Effector memory CD4-positive, alpha-beta T cell (primary cell): ENCODE data around the gene FAM83F.
"Not testable (repeated sequence)": the region's sequence is repeated elsewhere in the genome, so short reads cannot be mapped to it uniquely, and the experiment has no call there.

Experiments used
- DNase-seq, 3 donors: peaks; one replicate each; pipeline ENCODE4 v3.0.0-alpha.2; 2020
- H3K27ac ChIP-seq: 2 replicates; pipeline ENCODE4 v1.7.0; 2013; ENCODE audit warnings: mild to moderate bottlenecking, low read length, moderate library complexity; ENCODE audit not compliant: insufficient read depth, poor library complexity, severe bottlenecking
- H3K27me3 ChIP-seq: replicated peaks from 2 replicates; pipeline ENCODE4 v1.7.0; 2013; ENCODE audit warnings: mild to moderate bottlenecking, low read length; ENCODE audit not compliant: insufficient read depth, control insufficient read depth, poor library complexity, severe bottlenecking
- H3K36me3 ChIP-seq: 2 replicates; pipeline ENCODE4 v1.7.0; 2013; ENCODE audit warnings: mild to moderate bottlenecking, low read length, moderate library complexity; ENCODE audit not compliant: control insufficient read depth, insufficient read depth
- H3K4me1 ChIP-seq: 2 replicates; pipeline ENCODE4 v1.7.0; 2013; ENCODE audit warnings: low read length, mild to moderate bottlenecking; ENCODE audit not compliant: control insufficient read depth, insufficient read depth, poor library complexity, severe bottlenecking
- H3K4me3 ChIP-seq: 2 replicates; pipeline ENCODE4 v1.7.0; 2013; ENCODE audit warnings: low read length, low read depth, mild to moderate bottlenecking; ENCODE audit not compliant: insufficient read depth, poor library complexity, severe bottlenecking
- H3K9me3 ChIP-seq: 2 replicates; pipeline ENCODE4 v1.7.0; 2013; ENCODE audit warnings: mild to moderate bottlenecking, low read length, moderate library complexity; ENCODE audit not compliant: control insufficient read depth

Gene FAM83F

GRCh38 chr22:39992088-39992826 is 2.5 kb upstream of the FAM83F start:
- Histone ChIP-seq H3K36me3 (no peaks in the 10 kb centered on the region), H3K4me1 (peaks cover 12% of the 10 kb centered on the region), H3K4me3 (no peak overlapping the region), H3K27ac (no peak overlapping the region), H3K9me3 (no peaks in the 10 kb centered on the region), H3K27me3 (peaks cover 10% of the 10 kb centered on the region)
- DNase-seq, result no peak

- not testable (repeated sequence) for H3K36me3 ChIP-seq, DNase-seq, H3K27ac ChIP-seq, H3K9me3 ChIP-seq, H3K4me3 ChIP-seq
- Histone ChIP-seq H3K27me3 (peaks cover 10% of the 10 kb centered on the region), H3K4me1 (peaks cover 12% of the 10 kb centered on the region)
Measured at GRCh38 chr22:39992894-39993293, 1.9 kb upstream of the FAM83F start.

- peaks cover 10% of the 10 kb centered on the region for H3K27me3 ChIP-seq
- DNase-seq, result peak in 1 of 3 donors; percentile 37
Measured at GRCh38 chr22:39994041-39994565, 651 bp upstream of the FAM83F start.

GRCh38 chr22:39995393-39996252 is 869 bp downstream of the FAM83F start:
- Histone ChIP-seq H3K36me3 (no peaks in the 10 kb centered on the region), H3K9me3 (no peaks in the 10 kb centered on the region), H3K27me3 (peaks cover 10% of the 10 kb centered on the region), H3K27ac (no peak overlapping the region), H3K4me1 (peaks cover 12% of the 10 kb centered on the region), H3K4me3 (peak overlapping the region; percentile 32)
- DNase-seq, result no peak

More at GRCh38 chr22:39994041-39994565, 651 bp upstream of the FAM83F start:
- H3K4me1 ChIP-seq, result peaks cover 12% of the 10 kb centered on the region
- no peaks in the 10 kb centered on the region for H3K9me3 ChIP-seq
- peak overlapping the region; percentile 23 for H3K4me3 ChIP-seq
- H3K36me3 ChIP-seq, result no peaks in the 10 kb centered on the region
- no peak overlapping the region for H3K27ac ChIP-seq

GRCh38 chr22:39996732-39997131 is 2.0 kb downstream of the FAM83F start:
- Histone ChIP-seq H3K36me3 (no peaks in the 10 kb centered on the region), H3K4me3 (no peak overlapping the region), H3K27me3 (peaks cover 10% of the 10 kb centered on the region), H3K27ac (no peak overlapping the region), H3K9me3 (no peaks in the 10 kb centered on the region), H3K4me1 (peaks cover 12% of the 10 kb centered on the region)
- DNase-seq, result no peak

- no peak overlapping the region for H3K27ac ChIP-seq
- peaks cover 10% of the 10 kb centered on the region for H3K27me3 ChIP-seq
- H3K4me1 ChIP-seq, result peaks cover 12% of the 10 kb centered on the region
- no peak for DNase-seq
- H3K36me3 ChIP-seq, result no peaks in the 10 kb centered on the region
- H3K9me3 ChIP-seq, result no peaks in the 10 kb centered on the region
- H3K4me3 ChIP-seq, result no peak overlapping the region
Measured at GRCh38 chr22:39997421-39997820, 2.7 kb downstream of the FAM83F start.

- H3K36me3 ChIP-seq, result no peaks in the 10 kb centered on the region
- peaks cover 12% of the 10 kb centered on the region for H3K4me1 ChIP-seq
- H3K9me3 ChIP-seq, result no peaks in the 10 kb centered on the region
- DNase-seq, result no peak
- H3K4me3 ChIP-seq, result no peak overlapping the region
- H3K27ac ChIP-seq, result no peak overlapping the region
- peaks cover 10% of the 10 kb centered on the region for H3K27me3 ChIP-seq
Measured at GRCh38 chr22:39997939-39998726, 3.4 kb downstream of the FAM83F start.

- Histone ChIP-seq H3K9me3 (no peaks in the 10 kb centered on the region), H3K36me3 (no peaks in the 10 kb centered on the region), H3K27ac (no peak overlapping the region), H3K4me3 (no peak overlapping the region), H3K27me3 (peaks cover 10% of the 10 kb centered on the region), H3K4me1 (peaks cover 9% of the 10 kb centered on the region)
- no peak for DNase-seq
Measured at GRCh38 chr22:39999144-39999757, 4.5 kb downstream of the FAM83F start.

- Histone ChIP-seq H3K27me3 (peaks cover 7% of the 10 kb centered on the region), H3K4me3 (no peak overlapping the region), H3K4me1 (peaks cover 4% of the 10 kb centered on the region), H3K36me3 (no peaks in the 10 kb centered on the region), H3K27ac (no peak overlapping the region), H3K9me3 (no peaks in the 10 kb centered on the region)
- DNase-seq, result no peak
Measured at GRCh38 chr22:40000171-40000570, 5.4 kb downstream of the FAM83F start.
